ENCODE data around the gene LAMTOR5.

DNA sequence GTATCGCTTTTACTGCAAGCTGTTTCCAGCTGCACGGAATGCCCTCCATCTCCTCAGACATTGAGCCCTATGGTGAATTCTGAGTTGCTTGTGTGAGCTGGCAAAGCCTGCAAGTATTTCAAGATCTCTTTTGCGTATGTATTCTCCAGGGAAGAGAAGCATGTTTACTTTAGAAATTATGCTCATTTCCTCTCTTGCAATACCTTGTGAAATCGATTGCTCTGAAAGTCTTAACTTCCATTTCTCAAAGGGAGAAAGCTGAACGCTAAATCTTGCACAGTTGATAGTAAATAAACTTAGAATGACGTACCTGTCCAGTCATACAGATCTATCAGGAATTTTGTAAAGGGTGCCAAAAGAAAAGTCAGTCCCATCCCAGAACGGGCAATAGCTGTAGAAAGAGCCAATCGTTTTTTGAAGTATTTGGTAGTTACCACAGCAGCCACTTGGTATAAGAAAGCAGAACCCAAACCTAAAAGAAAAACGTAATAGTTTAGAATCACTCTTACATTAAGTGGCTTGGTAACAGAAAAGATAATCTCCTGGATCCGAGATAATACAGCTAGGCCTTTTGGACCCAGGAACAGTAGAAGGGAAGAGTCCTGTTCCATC is 26.7 kb downstream of the LAMTOR5 start:
- TF ChIP-seq, protein P1, sequence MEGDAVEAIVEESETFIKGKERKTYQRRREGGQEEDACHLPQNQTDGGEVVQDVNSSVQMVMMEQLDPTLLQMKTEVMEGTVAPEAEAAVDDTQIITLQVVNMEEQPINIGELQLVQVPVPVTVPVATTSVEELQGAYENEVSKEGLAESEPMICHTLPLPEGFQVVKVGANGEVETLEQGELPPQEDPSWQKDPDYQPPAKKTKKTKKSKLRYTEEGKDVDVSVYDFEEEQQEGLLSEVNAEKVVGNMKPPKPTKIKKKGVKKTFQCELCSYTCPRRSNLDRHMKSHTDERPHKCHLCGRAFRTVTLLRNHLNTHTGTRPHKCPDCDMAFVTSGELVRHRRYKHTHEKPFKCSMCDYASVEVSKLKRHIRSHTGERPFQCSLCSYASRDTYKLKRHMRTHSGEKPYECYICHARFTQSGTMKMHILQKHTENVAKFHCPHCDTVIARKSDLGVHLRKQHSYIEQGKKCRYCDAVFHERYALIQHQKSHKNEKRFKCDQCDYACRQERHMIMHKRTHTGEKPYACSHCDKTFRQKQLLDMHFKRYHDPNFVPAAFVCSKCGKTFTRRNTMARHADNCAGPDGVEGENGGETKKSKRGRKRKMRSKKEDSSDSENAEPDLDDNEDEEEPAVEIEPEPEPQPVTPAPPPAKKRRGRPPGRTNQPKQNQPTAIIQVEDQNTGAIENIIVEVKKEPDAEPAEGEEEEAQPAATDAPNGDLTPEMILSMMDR (IDR thresholded peaks at IDR 0.05) = no peak
- TF ChIP-seq POLR2A (IDR thresholded peaks at IDR 0.05) = no peak

All from Peyer's patch (tissue), 4 donors.